Glomerular endothelial cell (primary cell): ENCODE measurements around the gene ELF1. TPM values are rescaled to one million over a fixed set of nuclear protein-coding genes. Genes with fewer than 3 reads are reported as not detected.
"Not testable (repeated sequence)": the region's sequence is repeated elsewhere in the genome, so short reads cannot be mapped to it uniquely, and the experiment has no call there.

Experiments used
- DNase-seq: peaks from one replicate; pipeline ENCODE4 v3.0.0-alpha.2; 2011; ENCODE audit warnings: low read depth, low spot score; ENCODE audit errors: extremely low read depth
- total RNA-seq: library from RNA; depleted of rRNA; stranded (reverse); fragments of >200 nt; gene quantifications from 2 replicates; pipeline ENCODE4 v1.2.3, GENCODE V29; 2015

Gene ELF1
- total RNA-seq, 1 donor from 2014 or later, result 63.6 TPM

- no peak for DNase-seq
These were observed 35.1 kb downstream of the ELF1 start for GRCh38 chr13:40983725-40984667.

- no peak for DNase-seq
These were observed 35.9 kb downstream of the ELF1 start for GRCh38 chr13:40983259-40983658.

DNA sequence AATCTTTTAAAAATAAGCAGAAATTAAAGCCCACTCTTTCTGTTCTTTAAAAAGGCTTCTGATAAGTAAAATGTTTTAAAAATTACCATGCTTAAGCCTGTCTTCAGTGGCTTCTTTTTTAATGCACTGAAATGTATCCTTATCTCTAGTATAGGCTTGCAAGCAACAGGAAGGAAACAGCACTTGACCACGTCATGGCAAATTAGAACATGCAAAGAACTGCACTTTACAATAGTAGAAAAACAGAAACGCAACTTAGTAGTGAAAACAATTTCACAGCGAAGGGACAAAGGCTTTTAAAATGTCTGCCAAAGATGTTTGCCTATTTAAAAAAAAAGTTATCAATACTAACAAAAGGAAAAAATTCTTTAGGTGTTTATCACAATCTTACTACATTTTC is 36.3 kb downstream of the ELF1 start:
- peak; percentile 92 for DNase-seq

DNA sequence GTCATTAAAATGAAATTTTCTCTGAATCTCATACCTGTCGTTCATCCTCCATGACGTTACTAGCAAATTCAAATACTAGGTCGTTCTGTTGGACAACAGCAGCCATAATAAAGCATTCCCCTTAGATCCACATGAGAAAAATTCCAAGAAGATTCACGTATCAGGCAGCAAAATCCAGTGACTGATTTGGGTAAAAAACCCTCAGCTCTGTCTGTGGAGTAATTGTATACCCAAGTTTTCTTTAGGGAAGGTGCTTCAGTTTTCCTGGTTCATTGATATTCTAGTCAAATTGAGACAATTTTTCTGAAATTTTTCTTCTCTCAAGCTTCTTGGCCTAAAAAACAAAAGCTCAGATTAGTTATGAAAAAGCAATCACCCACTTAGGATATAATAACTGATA is 37.2 kb downstream of the ELF1 start:
- DNase-seq, result no peak

DNA sequence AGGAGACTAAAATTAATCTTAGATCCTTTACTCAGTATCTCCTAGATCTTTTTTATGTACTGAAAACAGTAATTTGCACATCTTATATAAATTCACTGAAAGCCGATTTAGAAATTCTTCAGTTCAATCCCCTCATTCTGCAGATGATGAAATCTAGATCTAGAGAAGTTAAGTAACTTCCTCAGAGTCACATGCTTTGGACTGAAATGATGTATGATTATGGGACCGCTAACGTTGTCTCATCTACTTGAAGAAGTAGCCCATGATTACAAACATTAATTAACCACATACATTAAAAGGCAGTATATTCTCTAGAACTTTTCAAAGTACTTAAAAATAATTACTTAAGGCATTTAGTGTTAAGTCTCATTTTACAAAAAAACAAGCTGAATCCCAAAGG is 37.8 kb downstream of the ELF1 start:
- DNase-seq, result no peak

GRCh38 chr13:40980461-40980860 is 38.7 kb downstream of the ELF1 start:
- no peak for DNase-seq

- no peak for DNase-seq
These were observed 39.9 kb downstream of the ELF1 start for GRCh38 chr13:40979232-40979631.

DNA sequence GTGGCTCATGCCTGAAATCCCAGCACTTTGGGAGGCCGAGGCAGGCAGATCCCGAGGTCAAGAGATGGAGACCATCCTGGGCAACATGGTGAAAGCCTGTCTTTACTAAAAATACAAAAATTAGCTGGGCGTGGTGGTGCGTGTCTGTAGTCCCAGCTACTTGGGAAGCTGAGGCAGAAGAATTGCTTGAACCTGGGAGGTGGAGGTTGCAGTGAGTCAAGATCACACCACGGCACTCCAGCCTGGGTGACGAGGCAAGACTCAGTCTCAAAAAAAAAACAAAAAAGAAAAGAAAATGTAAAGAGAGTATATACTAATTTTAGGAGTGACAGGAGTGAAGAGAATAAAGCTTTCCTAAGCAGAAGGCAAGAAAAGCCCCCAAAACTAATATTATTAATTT is 41.0 kb downstream of the ELF1 start:
- DNase-seq, result not testable (repeated sequence)

DNA sequence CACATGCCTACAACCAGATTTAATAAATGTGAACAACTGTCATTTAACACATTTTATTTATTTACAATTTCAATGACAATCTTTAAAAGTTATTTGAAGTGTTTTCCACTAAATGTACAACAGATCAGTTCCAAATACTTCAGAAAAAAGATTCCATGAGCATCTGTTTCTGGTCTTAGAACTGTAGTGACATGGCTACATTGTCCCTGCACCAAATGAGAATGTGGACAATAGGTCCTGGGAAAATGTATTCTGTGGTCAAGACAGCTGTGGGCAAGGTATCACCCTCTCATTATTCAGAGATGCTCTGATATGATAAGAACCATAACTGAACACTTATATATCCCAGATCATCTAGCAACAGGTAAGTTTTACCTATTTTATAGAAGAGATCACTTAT is 43.7 kb downstream of the ELF1 start:
- DNase-seq, result no peak

- no peak for DNase-seq
These were observed 44.4 kb downstream of the ELF1 start for GRCh38 chr13:40974460-40975407.

- no peak for DNase-seq
These were observed 45.7 kb downstream of the ELF1 start for GRCh38 chr13:40973409-40973808.

DNA sequence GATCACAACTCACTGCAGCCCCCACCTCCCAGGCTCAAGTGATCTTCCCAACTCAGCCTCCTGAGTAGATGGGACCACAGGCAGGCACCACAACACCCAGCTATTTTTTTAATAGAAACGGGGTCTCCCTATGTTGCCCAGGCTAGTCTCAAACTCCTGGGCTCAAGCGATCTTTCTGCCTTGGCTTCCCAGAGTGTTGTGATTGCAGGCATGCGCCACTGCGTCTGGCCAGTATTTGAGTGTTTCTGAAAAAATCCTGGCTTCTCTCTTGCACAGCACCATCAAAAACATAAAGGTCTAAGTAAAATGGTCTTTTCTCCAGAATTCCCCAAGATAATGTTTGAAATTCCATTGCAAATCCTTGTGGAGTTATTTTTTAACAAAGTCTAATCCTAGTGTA is 47.8 kb downstream of the ELF1 start:
- no peak for DNase-seq

GRCh38 chr13:40970803-40971202 is 48.3 kb downstream of the ELF1 start:
- no peak for DNase-seq

DNA sequence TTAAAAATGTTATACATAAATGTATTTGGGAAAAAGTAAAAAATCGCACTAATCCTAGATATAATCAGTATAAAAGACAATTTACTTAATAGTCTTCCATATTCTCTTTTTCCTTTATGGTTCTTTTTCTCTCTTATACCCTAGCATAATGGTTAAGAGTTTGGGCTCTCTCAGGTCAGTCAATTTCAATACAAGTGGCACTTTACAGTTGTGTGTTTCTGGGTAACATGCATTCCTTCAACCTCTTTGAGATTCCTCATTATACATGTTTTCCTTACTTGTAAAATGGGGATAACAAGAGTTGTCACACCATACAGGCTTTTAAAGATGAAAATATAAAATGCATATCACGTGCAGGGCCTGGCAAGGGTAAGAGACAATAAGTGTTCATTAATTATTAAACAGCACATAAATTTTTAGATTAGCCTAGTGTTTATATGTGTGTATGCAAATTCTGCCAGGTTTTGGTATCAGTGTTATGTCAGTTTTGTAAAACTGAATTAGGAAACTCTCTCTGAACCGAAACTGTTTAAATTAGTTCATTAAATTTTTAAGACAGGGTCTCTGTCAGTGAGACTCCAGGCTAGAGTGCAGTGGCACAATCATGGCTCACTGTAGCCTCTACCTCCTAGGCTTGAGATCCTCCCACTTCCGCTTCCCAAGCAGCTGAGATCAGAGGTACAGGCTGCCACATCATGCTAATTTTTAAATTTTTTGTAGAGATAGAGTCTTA is 49.8 kb downstream of the ELF1 start:
- DNase-seq, result no peak

- no peak for DNase-seq
These were observed 50.6 kb downstream of the ELF1 start for GRCh38 chr13:40968416-40969000.

- DNase-seq, result no peak
These were observed 52.8 kb downstream of the ELF1 start for GRCh38 chr13:40966298-40966697.

GRCh38 chr13:40963927-40964326 is 55.2 kb downstream of the ELF1 start:
- no peak for DNase-seq

GRCh38 chr13:40961826-40962225 is 57.3 kb downstream of the ELF1 start:
- DNase-seq, result no peak

DNA sequence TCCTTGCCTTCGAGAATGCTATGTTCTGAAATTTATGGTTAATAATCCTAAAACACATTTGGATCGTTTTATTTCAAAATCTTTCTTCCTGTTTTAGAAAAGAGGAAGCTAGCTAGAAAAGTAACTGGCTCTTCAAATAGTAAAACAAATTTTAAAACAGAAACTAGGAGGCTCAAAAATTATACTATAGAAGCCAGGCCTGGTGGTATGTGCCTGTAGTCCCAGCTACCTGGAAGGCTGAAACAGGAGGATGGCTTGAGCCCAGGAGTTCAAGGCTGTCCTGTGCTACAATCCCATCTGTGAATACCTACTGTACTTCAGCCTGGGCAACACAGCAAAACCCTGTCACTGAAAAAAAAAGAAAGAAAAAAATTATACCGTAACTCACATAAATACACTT is 57.9 kb downstream of the ELF1 start:
- DNase-seq, result no peak

DNA sequence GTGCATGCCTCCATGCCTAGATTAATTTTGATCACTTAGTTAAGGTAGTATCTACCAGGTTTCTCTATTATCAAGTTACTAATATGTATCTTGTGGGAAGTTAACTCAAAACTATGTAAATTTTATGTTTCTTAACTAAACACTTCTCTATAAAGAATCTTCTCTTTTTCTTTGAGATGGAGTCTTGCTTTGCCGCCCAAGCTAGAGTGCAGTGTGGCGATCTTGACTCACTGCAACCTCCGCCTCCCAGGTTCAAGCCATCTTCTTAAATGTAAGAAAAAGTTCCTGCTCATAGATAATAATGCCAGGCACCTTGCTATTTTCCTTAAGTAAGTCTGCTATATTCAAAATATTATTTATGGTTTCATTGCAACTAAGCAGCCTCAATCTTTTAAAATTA is 58.4 kb downstream of the ELF1 start:
- no peak for DNase-seq

DNA sequence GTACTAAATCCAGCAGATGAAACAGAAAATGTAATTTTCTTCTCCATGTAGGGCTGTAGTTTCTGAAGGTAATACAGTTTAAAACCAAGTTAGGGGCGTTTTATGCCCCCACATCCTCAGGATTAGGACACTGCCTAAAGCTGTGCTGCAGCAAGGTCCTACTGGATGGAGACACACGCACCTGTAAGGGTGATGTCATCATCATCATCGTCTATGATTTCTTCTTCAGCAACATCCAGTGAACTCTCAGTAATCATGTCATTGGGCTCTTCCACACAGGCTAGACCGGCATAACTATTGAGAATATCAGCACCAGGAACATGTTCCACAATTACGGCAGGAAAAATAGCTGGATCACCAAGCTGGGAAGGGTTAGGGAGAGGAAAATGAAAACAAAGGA is 60.5 kb downstream of the ELF1 start:
- no peak for DNase-seq
